Islet of Langerhans (tissue), 1 donor: Measurements from ENCODE around the gene ALG2.

ENCODE experiments used
- FAIRE-seq: peaks from one replicate; lab custom pipeline; 2011; peaks lifted over from hg19 to GRCh38; lab: Jason Lieb, UNC

Gene ALG2

GRCh38 chr9:99171225-99172123 is 50.3 kb downstream of the ALG2 start:
- FAIRE-seq, result no peak

GRCh38 chr9:99169982-99170761 is 51.6 kb downstream of the ALG2 start:
- no peak for FAIRE-seq

DNA sequence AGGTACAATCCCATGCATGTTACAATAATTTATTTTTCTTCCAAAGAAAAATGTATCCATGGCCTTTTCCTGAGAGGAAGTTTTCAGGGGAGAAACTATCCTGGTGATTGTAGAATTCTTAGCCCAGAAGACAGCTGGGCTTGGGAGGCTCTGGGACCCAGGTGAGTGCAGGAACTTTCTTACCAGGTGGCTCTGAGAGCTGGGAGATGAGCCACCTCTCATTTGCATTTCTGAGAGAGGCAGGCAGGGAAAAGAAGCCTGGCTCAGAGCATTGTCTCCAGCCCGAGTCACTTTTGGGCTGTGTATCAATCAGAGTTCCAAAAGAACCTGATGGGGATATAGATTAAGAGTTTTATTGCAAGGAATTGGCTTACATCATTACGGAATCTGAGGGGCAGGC is 52.7 kb downstream of the ALG2 start:
- FAIRE-seq, result no peak

GRCh38 chr9:99167694-99168093 is 54.0 kb downstream of the ALG2 start:
- no peak for FAIRE-seq

DNA sequence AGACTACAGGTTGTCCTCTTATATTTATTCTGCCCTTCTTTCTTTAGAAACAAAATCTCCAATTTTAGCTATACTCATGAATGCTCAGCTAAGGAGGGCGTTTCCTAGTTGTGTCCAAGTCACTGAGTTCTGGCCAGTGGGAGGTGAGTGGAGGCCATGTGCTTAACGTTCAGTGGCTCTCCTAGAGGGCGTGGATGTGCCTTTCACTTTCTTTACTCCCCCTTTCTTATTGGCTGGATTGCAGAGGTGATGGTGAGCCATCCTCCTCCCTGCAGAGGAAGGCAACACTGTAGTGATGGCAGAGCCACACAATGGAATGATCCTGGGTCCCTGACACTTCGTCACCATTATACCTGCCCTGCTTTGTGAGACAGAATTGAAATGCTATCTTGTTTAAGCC is 54.6 kb downstream of the ALG2 start:
- FAIRE-seq, result no peak
